Duodenal mucosa (tissue), 2 donors: ENCODE data around the gene NRIP3.
"Not testable (repeated sequence)": the region's sequence is repeated elsewhere in the genome, so short reads cannot be mapped to it uniquely, and the experiment has no call there.

Experiments used
- H3K27ac ChIP-seq: one replicate; pipeline ENCODE4 v1.7.0; 2013; ENCODE audit warnings: low read depth, low read length
- H3K27me3 ChIP-seq, 2 donors: one replicate each; pipeline ENCODE4 v1.7.0; 2013; ENCODE audit warnings: low read length in 2 of 2, control low read depth in 1 of 2; ENCODE audit not compliant: insufficient read depth in 2 of 2, control insufficient read depth in 1 of 2
- H3K36me3 ChIP-seq, 2 donors: one replicate each; pipeline ENCODE4 v1.7.0; 2013; ENCODE audit warnings: low read length in 2 of 2, control low read depth in 1 of 2; ENCODE audit not compliant: insufficient read depth in 2 of 2, control insufficient read depth in 1 of 2
- H3K4me1 ChIP-seq, 2 donors: one replicate each; pipeline ENCODE4 v1.7.0; 2013; ENCODE audit warnings: low read length in 2 of 2, control low read depth in 1 of 2; ENCODE audit not compliant: insufficient read depth in 2 of 2, control insufficient read depth in 1 of 2
- H3K4me3 ChIP-seq, 2 donors: one replicate each; pipeline ENCODE4 v1.7.0; 2013; ENCODE audit warnings: low read length in 2 of 2, low read depth in 1 of 2
- H3K9ac ChIP-seq, 2 donors: one replicate each; pipeline ENCODE4 v1.7.0; 2013; ENCODE audit warnings: low read length in 2 of 2, low read depth in 1 of 2
- H3K9me3 ChIP-seq, 2 donors: one replicate each; pipeline ENCODE4 v1.7.0; 2013; ENCODE audit warnings: low read length in 2 of 2, control low read depth in 1 of 2; ENCODE audit not compliant: control insufficient read depth in 1 of 2

NRIP3 gene

GRCh38 chr11:9002920-9003572 is 755 bp downstream of the NRIP3 start:
- Histone ChIP-seq H3K27ac (no peak overlapping the region), H3K27me3 (peaks cover 30 to 35% of the 10 kb centered on the region in 2 donors), H3K4me3 (peak overlapping the region; percentile 70), H3K9ac (peak overlapping the region in 1 of 2 donors; percentile 6), H3K9me3 (no peaks in the 10 kb centered on the region), H3K36me3 (no peaks in the 10 kb centered on the region), H3K4me1 (peaks cover 8 to 11% of the 10 kb centered on the region in 2 donors)

- H3K27me3 ChIP-seq, result peaks cover 30 to 35% of the 10 kb centered on the region in 2 donors
- H3K4me1 ChIP-seq, result peaks cover 8 to 11% of the 10 kb centered on the region in 2 donors
- H3K9me3 ChIP-seq, result no peaks in the 10 kb centered on the region
- no peak overlapping the region for H3K27ac ChIP-seq
- H3K9ac ChIP-seq, result no peak overlapping the region
- H3K36me3 ChIP-seq, result no peaks in the 10 kb centered on the region
- H3K4me3 ChIP-seq, result no peak overlapping the region
Observed at GRCh38 chr11:9001736-9002135, 2.1 kb downstream of the NRIP3 start.

GRCh38 chr11:8998017-8998416 is 5.8 kb downstream of the NRIP3 start:
- no peaks in the 10 kb centered on the region for H3K9me3 ChIP-seq
- H3K4me1 ChIP-seq, result peaks cover 2 to 4% of the 10 kb centered on the region in 2 donors
- no peaks in the 10 kb centered on the region for H3K36me3 ChIP-seq
- no peak overlapping the region for H3K9ac ChIP-seq
- no peak overlapping the region for H3K27ac ChIP-seq
- no peak overlapping the region for H3K4me3 ChIP-seq
- peaks cover 10 to 28% of the 10 kb centered on the region in 2 donors for H3K27me3 ChIP-seq

GRCh38 chr11:8997451-8997850 is 6.3 kb downstream of the NRIP3 start:
- Histone ChIP-seq H3K27me3 (peaks cover 6 to 23% of the 10 kb centered on the region in 2 donors), H3K4me1 (no peaks in the 10 kb centered on the region), H3K36me3 (no peaks in the 10 kb centered on the region), H3K9ac (no peak overlapping the region), H3K27ac (no peak overlapping the region), H3K9me3 (no peaks in the 10 kb centered on the region), H3K4me3 (no peak overlapping the region)

- no peak overlapping the region for H3K27ac ChIP-seq
- no peaks in the 10 kb centered on the region for H3K4me1 ChIP-seq
- peaks cover 0 to 1% of the 10 kb centered on the region in 2 donors for H3K27me3 ChIP-seq
- H3K9me3 ChIP-seq, result no peaks in the 10 kb centered on the region
- no peaks in the 10 kb centered on the region for H3K36me3 ChIP-seq
- no peak overlapping the region for H3K9ac ChIP-seq
- no peak overlapping the region for H3K4me3 ChIP-seq
Observed at GRCh38 chr11:8989453-8989852, 14.3 kb downstream of the NRIP3 start.

- Histone ChIP-seq H3K36me3 (no peaks in the 10 kb centered on the region), H3K27ac (no peak overlapping the region), H3K4me3 (no peak overlapping the region), H3K9me3 (no peaks in the 10 kb centered on the region), H3K27me3 (no peaks in the 10 kb centered on the region), H3K9ac (no peak overlapping the region), H3K4me1 (no peaks in the 10 kb centered on the region)
Observed at GRCh38 chr11:8988329-8989234, 15.2 kb downstream of the NRIP3 start.

GRCh38 chr11:8987446-8987845 is 16.4 kb downstream of the NRIP3 start:
- H3K4me3 ChIP-seq, result no peak overlapping the region
- no peak overlapping the region for H3K27ac ChIP-seq
- no peaks in the 10 kb centered on the region for H3K27me3 ChIP-seq
- H3K9ac ChIP-seq, result no peak overlapping the region
- no peaks in the 10 kb centered on the region for H3K4me1 ChIP-seq
- H3K36me3 ChIP-seq, result no peaks in the 10 kb centered on the region
- no peaks in the 10 kb centered on the region for H3K9me3 ChIP-seq

- not testable (repeated sequence) for H3K4me3 ChIP-seq, H3K27ac ChIP-seq, H3K36me3 ChIP-seq, H3K4me1 ChIP-seq, H3K9me3 ChIP-seq, H3K9ac ChIP-seq, H3K27me3 ChIP-seq
Observed at GRCh38 chr11:8986772-8987171, 17.0 kb downstream of the NRIP3 start.

- H3K4me1 ChIP-seq, result no peaks in the 10 kb centered on the region
- H3K9ac ChIP-seq, result no peak overlapping the region
- no peaks in the 10 kb centered on the region for H3K27me3 ChIP-seq
- no peak overlapping the region for H3K27ac ChIP-seq
- no peak overlapping the region for H3K4me3 ChIP-seq
- no peaks in the 10 kb centered on the region for H3K36me3 ChIP-seq
- H3K9me3 ChIP-seq, result no peaks in the 10 kb centered on the region
Observed at GRCh38 chr11:8985462-8985861, 18.3 kb downstream of the NRIP3 start.

GRCh38 chr11:8983552-8983951 is 20.2 kb downstream of the NRIP3 start:
- Histone ChIP-seq H3K4me1 (no peaks in the 10 kb centered on the region), H3K4me3 (no peak overlapping the region), H3K27ac (no peak overlapping the region), H3K27me3 (no peaks in the 10 kb centered on the region), H3K9me3 (no peaks in the 10 kb centered on the region), H3K9ac (no peak overlapping the region), H3K36me3 (no peaks in the 10 kb centered on the region)
